ENCODE measurements around the gene ATP5MC2. TPM values are rescaled to one million over a fixed set of nuclear protein-coding genes. Genes with fewer than 3 reads are reported as not detected.

The ATP5MC2 gene
- total and polyA plus RNA-seq, 9 of the 15 experiments (the other 6 are each of a cell fraction or from before 2014, with no cell fraction given) = 314 to 1,208 (median 468) TPM

DNA sequence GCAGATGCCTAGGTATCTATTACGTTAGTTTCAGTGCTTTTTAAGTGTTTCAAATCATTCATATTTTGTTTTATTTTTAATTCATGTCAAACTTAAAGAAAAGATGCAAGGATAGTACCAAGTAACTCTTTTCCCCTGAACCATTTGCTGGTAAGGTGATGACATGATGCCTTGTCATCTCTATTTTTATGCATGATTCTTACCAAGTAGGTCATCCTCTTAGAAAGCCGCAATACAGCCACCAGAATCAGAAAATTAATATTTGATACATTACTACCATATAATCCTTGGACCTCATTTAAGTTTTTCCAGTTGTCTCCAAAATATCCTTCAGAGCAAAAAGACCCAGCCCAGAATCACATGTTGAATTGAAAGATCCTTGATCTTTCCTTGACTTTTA, 22.3 kb downstream of the ATP5MC2 start:
- Histone ChIP-seq H3K27ac (ENCODE audit: extremely low read depth, low read depth, low read length) (no peak overlapping the region), H4K20me1 (replicated peaks; ENCODE audit: control insufficient read depth, insufficient read depth, low read length) (no peaks in the 10 kb centered on the region), H3K4me3 (no peak overlapping the region), H3K79me2 (ENCODE audit: control insufficient read depth, insufficient read depth, low read length) (no peaks in the 10 kb centered on the region), H3K27me3 (ENCODE audit: control insufficient read depth in 2 of 2, insufficient read depth in 2 of 2, low read length in 2 of 2) (no peaks in the 10 kb centered on the region), H3K9me3 (replicated peaks; ENCODE audit: control insufficient read depth, insufficient read depth, low read depth, low read length) (no peaks in the 10 kb centered on the region), H2AFZ (ENCODE audit: low read depth, low read length) (no peak overlapping the region), H3K4me1 (replicated peaks in 1 of 2; ENCODE audit: control insufficient read depth in 2 of 2, insufficient read depth in 2 of 2, low read length in 2 of 2) (0 out of 5 replicates have a peak, but pooled peaks cover 0 to 5% of the 10 kb centered on the region in 2 experiments), H3K9me1 (ENCODE audit: control insufficient read depth, insufficient read depth, low read length) (no peaks in the 10 kb centered on the region), H3K36me3 (ENCODE audit: control insufficient read depth, insufficient read depth, low read length) (no peaks in the 10 kb centered on the region), H3K4me2 (ENCODE audit: insufficient read depth, low read length) (no peak overlapping the region), H3K9ac (ENCODE audit: insufficient read depth in 1 of 2, low read depth in 2 of 2, low read length in 2 of 2) (no peak overlapping the region)
- WGBS (ENCODE audit: insufficient coverage, low coverage, missing lambda C conversion rate) = 70% methylated on average over 2 of the region's 2 CpGs
- FAIRE-seq (no peak), DNase-seq (ENCODE audit: extremely low read depth in 1 of 4, low spot score in 3 of 4) (no peak), ATAC-seq (no peak)
- ChIA-PET CTCF (ENCODE audit: low intra/inter-chr PET ratio) (no interaction called here), POLR2A (no interaction called here)
- intact Hi-C loops (cut with micrococcal nuclease) = no loop called here
- no TSS peak for BruUV-seq (replicated peaks)
- TF ChIP-seq ESRRA (IDR thresholded peaks at IDR 0.05; ENCODE audit: borderline replicate concordance, low read depth) = 0 out of 2 replicates have a peak, but pooled peaks have one; percentile 25
- TF ChIP-seq, protein P1, sequence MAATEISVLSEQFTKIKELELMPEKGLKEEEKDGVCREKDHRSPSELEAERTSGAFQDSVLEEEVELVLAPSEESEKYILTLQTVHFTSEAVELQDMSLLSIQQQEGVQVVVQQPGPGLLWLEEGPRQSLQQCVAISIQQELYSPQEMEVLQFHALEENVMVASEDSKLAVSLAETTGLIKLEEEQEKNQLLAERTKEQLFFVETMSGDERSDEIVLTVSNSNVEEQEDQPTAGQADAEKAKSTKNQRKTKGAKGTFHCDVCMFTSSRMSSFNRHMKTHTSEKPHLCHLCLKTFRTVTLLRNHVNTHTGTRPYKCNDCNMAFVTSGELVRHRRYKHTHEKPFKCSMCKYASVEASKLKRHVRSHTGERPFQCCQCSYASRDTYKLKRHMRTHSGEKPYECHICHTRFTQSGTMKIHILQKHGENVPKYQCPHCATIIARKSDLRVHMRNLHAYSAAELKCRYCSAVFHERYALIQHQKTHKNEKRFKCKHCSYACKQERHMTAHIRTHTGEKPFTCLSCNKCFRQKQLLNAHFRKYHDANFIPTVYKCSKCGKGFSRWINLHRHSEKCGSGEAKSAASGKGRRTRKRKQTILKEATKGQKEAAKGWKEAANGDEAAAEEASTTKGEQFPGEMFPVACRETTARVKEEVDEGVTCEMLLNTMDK (IDR thresholded peaks at IDR 0.05; ENCODE audit: borderline replicate concordance, insufficient read depth, low read depth, low read length, poor library complexity, severe bottlenecking) = no peak
- TF ChIP-seq, protein P2, sequence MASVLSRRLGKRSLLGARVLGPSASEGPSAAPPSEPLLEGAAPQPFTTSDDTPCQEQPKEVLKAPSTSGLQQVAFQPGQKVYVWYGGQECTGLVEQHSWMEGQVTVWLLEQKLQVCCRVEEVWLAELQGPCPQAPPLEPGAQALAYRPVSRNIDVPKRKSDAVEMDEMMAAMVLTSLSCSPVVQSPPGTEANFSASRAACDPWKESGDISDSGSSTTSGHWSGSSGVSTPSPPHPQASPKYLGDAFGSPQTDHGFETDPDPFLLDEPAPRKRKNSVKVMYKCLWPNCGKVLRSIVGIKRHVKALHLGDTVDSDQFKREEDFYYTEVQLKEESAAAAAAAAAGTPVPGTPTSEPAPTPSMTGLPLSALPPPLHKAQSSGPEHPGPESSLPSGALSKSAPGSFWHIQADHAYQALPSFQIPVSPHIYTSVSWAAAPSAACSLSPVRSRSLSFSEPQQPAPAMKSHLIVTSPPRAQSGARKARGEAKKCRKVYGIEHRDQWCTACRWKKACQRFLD (CRISPR knock-in tag; IDR thresholded peaks at IDR 0.05) = no peak
- in situ Hi-C loops (cut with MboI) = no loop called here

All from K562 (cell line).